Activated T-cell treated with anti-CD3 and anti-CD28 coated beads, Interleukin-2, amount 50 U/mL, for 48 hours (primary cell): Measurements from ENCODE around the gene ST8SIA2.
A peak's percentile ranks its signal among the peaks of the same experiment; 100 is the strongest.

Source experiments
- DNase-seq, 2 experiments: peaks; one replicate each; pipeline ENCODE4 v3.0.0-alpha.2; 2020

The ST8SIA2 gene, protein sequence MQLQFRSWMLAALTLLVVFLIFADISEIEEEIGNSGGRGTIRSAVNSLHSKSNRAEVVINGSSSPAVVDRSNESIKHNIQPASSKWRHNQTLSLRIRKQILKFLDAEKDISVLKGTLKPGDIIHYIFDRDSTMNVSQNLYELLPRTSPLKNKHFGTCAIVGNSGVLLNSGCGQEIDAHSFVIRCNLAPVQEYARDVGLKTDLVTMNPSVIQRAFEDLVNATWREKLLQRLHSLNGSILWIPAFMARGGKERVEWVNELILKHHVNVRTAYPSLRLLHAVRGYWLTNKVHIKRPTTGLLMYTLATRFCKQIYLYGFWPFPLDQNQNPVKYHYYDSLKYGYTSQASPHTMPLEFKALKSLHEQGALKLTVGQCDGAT

DNA sequence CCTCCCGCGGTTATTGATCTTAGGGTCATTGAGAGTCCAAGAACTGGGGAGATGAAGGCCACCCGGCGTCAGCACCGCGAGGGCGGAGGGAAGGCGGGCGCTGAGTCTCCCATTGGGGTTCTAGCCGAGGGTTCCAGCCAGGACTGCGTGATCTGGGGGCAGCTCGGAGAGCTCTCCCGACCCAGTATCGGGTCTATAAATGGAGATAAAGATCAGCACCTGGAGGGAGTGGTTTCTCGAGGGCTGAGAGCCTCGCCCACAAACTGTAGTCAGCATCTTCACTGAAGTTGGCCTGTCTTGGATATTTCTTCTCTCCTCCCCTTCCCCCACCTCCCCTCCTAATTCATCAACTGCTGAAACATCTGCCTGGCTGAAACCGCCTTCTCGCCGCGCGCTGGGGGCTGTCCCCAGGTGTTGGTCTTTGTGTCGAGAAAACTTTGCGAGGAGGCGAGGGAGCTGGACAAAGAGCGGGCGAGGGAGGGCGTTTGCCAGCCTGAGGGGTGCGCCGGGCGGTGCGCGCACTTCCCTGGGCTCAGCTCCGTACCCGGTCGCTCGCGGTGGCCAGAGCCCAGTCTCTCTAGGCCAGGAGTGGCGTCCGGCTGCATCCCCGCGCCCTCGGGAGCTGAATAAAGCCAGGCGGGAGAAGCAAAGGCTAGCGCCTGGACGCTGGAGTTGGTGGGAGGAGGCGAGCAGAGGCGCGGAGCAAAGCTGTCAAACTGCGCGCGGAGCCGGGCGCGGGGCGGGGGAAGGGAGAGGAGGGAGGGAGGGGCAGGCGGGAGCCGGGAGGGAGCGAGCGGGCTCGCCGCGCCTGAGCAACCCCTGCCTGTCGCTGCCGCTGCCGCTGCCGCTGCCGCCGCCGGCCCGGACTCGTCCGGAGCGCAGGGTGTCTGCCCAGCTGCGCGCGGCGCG, at the start of gene ST8SIA2:
TSS of gene ST8SIA2 (plus strand) at position 811 of the 909 bp plus-strand sequence. CDS start 184 bp downstream, outside the sequence.
- DNase-seq, result peak; percentile 31 to 35

DNA sequence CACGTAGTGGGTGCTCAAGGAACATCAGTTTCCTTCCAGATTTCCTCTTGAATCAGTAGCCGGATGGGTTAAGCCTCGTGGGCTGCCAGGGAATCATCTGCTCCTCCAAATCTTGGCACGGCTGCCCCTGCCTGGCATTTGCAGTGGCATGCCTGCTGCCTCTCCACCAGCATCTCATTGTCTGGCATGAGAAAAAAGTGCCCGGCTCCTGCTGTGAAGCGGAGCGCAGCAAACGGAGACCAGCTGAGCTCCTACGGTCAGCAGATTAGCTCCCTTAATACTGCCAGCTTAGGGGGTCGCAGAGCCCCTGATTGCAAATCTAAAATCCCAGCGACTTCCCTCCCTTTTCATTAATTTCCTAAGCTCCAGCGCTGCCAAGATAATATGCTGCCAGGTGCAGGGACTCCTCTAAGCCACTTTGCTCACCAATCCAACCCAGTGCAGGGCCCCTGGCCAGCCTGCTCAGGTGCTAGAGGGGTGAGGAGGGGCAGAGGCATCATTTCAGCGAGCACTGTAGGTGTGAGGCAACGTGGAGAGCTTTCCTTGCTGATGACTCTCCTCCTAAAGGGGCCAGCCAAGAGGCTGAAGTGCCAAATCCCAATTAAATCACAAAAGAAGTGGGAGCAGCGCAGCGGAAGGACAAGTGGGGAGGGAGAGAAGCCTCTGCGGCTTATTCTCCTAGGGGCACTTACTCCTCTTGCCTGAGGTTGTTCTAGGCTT, 49.6 kb upstream of the ST8SIA2 start:
- DNase-seq, result no peak

DNA sequence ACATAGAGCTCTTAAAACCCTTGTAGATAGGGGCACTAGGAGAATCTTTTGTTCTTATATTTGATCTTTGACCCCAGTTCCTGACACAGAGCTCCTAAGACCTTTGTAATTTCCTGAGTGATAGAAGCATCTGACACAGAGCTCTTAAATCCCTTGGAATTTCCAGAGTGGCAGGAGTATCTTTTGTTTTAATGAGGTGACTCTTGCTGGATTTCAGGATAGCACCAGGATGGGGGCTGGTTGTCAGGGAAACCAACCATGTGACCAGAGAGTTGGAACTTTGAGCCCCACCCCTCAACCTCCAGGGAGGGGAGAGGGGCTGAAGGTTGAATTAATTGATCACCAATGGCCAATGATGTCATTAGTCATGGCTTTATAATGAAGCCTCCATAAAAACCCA, 47.6 kb upstream of the ST8SIA2 start:
- DNase-seq, result no peak

DNA sequence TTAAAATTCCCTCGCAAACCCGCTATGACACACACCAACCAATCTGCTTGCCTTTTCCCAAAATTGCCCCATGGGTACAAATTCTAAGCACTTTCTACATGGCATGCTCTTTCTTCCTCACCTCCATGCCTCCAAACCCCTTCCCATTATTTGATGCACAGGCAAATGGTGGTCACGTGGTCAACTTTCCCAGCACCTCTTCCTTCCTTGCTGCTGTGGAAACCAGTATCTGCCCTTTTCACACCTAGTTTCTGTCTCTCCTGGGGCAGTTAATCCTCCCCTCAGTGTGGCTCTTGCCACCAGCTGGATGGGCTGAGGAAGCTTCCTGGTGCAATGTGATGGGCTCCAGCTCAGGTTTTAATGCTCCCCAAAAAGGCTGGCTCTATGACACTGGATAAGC, 38.4 kb upstream of the ST8SIA2 start:
- DNase-seq, result no peak

DNA sequence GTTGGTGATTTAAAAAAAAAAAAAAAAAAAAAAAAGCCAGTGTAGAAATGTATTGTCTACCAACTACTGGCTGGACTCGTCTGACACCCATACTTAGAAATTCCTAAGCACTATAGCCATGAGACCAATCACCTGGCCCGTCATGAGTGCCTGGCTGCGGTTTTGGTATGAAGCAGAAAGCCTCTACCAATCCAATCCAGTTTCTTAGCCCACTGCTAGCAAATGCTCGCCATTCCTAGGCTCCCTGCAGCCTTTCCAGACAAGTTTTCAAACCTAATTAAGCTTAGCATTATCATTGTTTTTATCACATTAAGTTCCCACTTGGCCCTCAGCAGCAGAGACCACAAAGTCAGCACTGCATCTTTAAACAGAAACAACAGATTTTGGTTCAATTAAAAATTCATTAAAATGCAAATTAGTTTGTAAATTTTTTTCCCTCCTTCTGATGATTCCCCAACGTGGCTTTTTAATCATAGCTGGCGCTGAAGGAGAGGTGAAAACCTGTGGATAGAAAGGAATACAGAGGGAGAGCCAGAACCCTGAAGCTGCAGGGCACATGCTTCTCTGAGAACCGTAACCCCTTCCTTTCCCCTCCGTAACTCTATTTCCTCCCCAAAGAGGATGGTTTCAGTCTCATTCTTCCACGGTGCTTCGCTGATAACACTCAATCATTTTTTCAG, 32.2 kb upstream of the ST8SIA2 start:
- DNase-seq, result no peak

DNA sequence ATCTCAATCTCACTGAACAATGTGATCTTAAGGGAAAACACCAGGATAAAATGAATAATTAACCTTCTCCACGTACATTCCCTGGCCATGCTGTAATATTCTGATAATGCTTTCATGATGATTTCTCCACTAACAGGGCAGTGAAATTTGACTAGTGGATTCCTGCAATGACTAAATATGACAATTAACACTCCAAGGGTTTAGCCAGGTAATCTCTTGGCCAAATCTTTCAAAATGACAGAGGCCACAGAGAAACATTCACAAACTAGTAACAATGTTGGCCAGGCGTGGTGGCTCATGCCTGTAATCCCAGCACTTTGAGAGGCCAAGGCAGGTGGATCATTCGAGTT, 31.7 kb upstream of the ST8SIA2 start:
- no peak for DNase-seq

DNA sequence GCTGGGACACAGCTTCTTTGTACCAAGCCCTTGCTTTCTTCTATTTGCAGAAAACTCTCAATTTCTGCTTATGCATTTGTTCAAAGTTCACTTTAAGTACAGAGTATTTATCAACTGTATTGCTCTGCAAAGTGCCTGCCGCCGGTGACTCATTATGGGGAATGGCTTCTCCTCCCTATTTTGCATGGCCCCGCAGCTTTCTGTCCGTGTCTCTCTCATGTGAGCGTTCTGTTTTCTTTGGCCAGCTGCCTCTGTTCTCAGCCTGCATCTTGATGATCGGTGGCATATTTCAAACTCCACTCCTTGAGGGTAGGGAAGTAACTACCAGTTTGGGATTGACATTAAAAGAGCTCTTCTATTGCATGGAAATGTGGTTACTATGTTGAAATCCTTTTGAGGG, 28.6 kb upstream of the ST8SIA2 start:
- no peak for DNase-seq

DNA sequence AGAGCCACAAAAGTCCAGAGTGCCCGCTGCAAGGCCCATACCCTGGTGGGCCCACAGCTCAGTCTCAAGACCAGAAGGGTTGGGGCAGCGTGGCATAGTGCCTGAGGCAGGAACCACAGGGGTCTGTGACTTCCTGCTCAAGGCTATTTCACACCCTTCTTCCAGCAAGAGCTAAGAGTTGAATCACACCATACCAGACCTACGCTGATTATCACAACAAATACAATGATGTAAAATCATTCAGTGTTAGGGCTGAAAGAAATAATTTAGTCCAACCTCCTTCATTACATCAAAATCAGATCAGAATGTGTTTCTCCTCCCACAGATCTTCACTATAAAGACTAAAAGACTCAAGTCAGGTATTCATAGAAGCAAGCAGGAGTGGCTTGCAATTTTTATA, 27.8 kb upstream of the ST8SIA2 start:
- DNase-seq, result no peak

DNA sequence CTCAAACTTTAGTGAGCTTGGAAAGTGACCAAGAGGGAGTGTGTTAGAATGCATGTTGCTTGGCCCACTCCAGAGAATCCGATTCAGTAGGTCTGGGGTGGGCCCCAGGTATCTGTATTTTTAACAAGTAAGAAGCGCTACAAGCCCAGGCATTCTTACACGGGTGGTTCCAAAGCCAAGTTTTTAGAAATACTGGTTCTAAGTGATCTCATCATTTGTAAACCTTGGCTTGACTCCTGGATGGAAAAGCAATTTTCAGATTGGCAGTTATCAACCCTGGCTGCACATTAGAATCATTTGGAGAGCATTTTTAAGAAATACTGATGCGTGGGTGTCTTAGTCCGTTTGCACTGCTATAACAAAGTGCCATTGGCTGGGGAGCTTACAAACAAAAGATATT, 27.3 kb upstream of the ST8SIA2 start:
- no peak for DNase-seq

DNA sequence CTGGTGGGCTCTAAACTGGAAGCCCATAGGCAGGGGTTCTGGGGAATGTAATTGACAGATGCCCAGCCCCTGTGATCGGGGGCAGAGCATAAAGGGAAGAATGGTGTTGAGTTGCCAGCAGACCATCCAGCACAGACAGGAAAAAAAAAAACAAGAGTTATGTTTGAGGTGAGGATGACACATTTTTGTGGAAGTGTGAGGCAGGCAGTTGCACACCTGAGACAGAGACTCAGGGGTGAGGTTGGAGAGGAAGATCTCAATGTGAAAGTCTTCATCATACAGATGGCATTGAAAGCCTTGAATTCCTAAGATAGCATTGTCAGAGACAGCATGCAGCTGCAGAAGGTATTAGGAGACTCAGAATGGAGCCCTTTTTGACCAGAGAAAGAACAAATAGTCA, 18.6 kb upstream of the ST8SIA2 start:
- DNase-seq, result no peak

DNA sequence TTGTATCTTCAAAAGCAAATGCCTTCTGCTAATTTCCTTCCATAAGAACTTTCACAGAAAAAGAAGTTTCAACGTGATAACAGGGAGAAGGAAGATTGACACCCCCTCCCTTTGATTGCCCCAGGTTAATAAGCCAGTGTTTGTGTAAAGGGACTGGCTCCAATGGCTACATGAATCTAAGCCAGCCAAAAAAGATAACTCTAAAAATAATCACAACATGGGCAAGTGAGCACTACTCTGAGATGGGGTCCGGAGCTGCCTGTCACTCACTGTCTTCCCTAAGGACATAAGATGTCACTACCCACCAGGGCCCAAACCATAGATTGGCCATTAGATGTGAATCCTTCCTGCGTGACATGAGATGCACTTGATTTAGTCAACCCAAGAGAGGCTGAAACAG, 17.6 kb upstream of the ST8SIA2 start:
- no peak for DNase-seq

DNA sequence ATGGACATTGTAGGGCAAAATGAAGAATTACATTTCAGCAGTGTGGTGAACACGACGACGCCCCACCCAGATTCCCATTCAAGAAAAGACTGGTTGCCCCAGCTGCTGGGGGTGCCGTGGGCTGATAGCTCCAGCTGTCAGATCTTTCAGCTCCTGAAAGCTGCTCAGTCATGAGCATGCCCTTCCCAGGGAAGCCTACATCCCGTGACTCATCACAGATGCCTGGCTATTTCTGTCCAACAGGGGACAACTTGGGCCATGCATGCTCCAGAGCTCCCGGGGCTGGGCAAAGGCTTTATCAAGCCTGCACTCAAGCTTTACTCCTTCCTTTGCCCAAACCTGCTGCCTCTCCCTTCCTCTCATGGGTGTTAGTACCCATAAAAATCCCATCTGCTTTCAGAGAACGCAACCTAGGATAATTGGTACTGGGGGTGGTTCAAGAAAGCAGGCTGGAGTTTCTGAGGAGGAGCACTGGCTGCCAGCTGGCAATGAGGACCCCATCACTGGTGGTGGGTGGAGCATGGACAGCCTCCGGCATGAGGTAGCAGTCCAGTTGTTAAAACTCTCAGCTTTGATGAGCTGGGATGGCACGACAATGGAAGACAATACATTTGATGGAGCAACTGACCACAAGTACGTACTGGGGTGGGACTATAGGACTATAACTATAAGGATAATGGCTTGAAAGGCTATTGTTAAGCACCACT, 16.4 kb upstream of the ST8SIA2 start:
- no peak for DNase-seq

DNA sequence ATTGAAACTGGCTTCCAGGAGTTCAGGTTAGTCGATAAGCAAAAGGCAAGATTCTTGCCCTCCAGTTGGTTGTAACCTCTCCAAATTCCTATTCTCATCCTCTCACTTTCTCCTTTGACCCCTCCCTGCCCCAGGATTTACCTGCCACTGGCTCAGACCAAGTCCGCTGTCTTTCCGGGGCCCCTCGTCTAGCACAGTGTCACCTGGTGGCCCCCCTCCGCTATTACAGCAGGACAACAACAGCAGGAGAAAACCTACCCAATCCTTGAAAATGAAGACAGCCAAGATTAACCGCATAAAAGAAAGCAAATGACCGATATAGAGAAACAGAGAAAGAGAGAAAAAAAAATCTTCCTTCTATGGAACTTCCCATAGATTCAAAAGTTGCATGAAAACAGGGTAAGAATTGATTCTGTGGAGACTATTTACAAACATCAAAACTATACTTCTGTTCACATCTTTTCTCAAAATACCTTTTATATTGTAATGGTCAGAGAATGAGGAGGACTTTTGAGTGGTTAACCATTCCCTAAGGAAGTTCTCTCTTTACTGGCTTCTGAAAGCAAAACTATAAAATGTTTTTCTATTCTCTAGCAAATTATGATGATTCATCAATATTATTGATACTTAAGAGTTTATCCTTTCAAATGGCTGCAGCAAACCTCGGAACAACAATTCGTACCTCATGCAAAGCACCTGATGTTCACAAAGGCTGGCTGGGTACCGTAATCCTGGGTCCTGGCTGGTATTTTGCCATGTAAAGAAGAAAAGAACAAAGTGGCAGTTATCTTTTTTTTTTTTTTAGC, 10.0 kb upstream of the ST8SIA2 start:
- DNase-seq, result peak; percentile 56 to 57

DNA sequence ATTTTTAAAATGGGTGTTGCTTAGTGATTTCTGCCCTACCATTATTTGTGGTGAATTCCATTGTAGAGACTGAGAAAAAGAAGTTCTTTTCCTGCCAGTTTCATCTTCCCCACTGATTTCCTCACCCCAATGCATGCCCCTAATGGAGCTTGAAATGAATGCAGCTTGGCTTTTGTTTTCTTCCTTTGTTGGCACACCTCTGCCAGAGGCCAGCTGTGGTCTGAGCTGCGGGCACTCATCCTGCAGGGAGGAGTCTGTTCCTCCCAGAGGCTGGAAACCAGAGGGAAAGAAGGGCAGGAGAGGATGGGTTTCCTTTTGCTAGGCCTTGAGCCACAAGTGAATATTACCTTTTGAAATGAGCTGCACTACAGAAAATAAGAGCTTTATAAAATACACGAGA, 9.3 kb upstream of the ST8SIA2 start:
- no peak for DNase-seq

DNA sequence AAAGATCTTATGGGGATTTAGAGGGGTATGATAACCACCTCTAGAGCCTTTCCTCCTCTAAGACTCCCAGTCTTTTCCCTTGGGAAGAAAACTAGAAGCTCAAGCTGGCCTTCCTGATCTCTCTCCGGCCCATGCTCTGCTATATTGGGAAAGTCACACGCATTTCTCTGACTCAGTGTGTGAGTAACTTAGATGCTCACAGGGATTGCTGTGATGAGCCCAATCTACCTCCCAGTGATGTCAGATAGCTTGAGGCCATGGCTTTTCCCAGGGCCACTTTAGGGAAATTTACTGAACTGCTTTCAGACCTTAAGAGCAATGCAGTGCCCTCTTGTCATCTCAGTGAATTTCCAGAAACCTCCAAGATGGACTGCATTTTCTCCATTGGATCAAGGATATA, 8.6 kb upstream of the ST8SIA2 start:
- no peak for DNase-seq

DNA sequence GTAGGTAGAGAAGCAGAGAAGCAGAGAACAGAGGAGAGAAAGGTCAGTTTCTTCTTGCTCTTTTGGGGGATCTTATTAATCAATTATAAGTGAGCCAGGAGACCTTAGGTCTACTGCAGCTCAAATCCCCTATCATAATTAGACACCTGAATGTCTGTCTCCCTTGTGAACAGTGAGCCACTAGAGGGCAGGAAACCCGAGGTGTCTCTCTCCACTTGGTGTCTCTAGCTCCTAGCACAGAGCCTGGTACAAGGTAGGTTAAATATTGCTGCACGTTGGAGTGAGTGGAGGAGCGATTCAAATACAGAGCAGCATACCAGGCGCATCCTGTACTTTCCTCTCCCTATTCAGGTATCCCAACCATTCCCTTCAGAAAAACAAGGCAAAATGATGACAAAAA, 2.0 kb upstream of the ST8SIA2 start:
- DNase-seq, result peak; percentile 27 to 35

DNA sequence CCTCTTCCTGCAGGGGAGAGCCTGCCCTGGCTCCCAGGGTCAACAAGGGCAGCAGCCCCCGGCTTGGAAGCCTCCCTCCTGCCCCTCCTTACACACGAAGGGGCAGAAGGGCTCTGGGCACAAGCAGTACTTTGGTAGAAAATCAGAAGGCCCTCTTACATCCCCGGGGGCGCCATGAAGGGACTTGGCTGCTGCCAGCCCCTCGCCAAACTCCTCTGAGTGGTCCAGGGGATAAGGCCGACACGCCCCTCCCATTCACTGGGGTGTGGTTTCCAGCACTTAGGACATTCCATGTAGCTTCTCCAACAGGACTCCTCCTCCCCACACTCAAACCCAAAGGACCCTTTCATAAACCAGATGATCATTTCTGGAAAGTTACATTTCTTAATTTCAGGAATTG, 1.2 kb upstream of the ST8SIA2 start:
- no peak for DNase-seq

DNA sequence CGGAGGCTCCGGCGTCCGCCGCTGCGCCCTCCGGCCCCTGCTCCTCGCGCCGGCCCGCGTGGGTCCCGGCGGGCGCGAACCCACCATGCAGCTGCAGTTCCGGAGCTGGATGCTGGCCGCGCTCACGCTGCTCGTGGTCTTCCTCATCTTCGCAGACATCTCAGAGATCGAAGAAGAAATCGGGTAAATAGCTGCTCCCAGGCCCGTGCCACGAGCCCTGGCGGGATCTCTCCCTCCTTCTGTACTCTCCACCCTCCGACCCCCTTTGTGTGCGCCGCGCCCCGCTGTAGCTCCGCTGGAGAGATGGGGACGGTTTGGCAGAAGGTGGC, 263 bp downstream of the ST8SIA2 start:
- no peak for DNase-seq

DNA sequence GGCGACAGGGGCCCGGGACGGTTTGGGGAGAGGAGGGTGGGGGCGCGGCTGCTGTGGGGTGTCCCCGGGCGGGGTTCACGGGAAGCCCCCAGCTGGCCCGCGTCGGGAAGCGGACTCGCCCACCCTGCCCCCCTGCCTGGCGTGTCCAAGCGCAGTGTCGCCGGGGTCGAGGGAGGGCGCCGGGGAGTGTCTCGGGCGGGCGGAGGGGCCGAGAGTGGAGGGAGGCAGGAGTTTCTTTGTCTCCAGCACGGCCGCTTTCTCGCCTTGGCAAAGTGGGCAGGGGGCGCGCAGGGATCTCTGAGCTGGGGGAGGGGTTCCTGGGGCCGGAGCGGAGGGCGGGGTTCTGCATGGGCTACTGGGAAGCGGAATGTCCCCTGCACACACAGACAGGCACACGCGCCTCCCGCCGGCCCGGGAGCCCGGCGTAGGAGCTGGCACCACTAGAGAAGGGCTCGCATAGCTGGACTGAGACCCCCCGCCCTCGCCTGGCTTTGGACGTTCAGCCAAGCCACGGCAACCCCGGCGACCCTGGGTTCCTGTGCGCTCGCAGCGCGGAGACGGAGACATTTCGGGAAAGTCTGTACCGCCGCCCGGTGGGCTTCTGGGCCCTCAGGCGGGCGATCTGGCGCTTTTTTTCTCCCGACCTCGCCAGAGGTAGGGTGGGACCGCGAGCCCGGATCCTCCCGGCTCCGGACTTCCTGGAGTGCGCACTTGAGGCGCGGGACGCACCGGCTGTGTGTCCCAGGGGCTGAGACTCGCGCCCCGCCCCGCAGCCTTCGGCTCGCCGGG, 822 bp downstream of the ST8SIA2 start:
- no peak for DNase-seq

DNA sequence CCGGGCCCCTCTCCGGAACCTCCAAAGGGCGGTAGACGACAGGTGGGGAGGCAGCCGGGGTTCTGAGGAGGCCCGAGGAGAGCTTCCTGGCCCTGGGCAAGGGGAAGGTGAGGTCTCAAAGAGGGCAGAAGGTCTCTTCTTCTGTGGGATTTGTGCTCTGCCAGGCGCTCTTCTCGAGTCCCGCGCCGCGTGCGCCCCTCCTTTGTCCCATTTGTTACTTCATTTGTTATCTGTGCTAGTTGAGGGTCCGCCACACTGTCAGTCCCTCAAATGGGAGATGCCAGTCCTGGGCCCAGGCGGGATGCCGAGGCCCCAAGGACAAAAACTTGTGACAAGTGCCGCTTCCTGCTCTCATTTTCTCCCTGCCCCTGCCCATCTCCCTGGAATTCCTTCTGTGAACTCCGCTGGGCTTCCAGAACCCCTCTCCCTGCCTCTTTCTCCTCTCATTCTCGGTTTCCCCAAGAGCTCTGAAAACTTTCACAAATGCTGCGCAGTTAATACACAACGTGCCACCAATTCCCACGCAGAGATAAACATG, 1.5 kb downstream of the ST8SIA2 start:
- DNase-seq, result no peak
